ENCODE data around the gene PRR30. TPM values are rescaled to one million over a fixed set of nuclear protein-coding genes. Genes with fewer than 3 reads are reported as not detected.

PRR30 gene
- total and polyA plus RNA-seq, 2 donors (not counting 3 experiments of a cell fraction or from before 2014, with no cell fraction given): not detected

DNA sequence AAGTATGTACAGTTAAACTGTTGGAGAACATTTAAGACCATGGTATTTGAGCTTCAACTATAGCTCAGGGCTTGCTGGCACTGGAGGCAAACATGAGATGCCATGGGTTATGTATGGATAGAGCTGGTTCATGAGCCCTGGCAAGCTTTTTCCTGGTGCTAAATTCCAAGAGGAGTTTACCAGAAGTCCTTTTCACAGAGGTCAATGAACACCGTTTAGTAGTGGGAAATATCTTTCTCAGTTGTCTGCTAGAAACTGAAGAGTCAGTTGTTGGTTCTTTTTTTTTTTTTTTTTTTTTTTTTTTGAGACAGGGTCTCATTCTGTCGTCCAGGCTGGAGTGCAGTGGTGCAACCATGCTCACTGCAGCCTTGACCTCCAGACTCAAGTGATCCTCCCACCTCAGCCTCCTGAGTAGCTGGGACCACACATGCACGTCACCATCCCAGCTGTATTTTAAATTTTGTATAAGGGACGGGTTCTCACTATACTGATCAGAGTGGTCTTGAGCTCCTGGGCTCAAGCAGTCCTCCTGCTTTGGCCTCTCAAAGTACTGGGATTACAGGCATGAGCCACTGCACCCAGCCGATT is 51.3 kb downstream of the PRR30 start:
- H3K4me1 ChIP-seq (ENCODE audit: control insufficient read depth, extremely low read depth, insufficient read depth, low read length): peaks cover 5% of the 10 kb centered on the region
- H3K27me3 ChIP-seq (ENCODE audit: control insufficient read depth in 2 of 2, insufficient read depth in 2 of 2, low read length in 2 of 2): no peaks in the 10 kb centered on the region
- no peak overlapping the region for H2AFZ ChIP-seq (ENCODE audit: low read depth, low read length)
- no peaks in the 10 kb centered on the region for H3K36me3 ChIP-seq (ENCODE audit: control insufficient read depth in 2 of 2, extremely low read depth in 1 of 2, insufficient read depth in 2 of 2, low read length in 2 of 2)
- no peaks in the 10 kb centered on the region for H3K9me1 ChIP-seq (replicated peaks; ENCODE audit: control insufficient read depth, extremely low read depth, insufficient read depth, low read length)
- TF ChIP-seq, protein P1, sequence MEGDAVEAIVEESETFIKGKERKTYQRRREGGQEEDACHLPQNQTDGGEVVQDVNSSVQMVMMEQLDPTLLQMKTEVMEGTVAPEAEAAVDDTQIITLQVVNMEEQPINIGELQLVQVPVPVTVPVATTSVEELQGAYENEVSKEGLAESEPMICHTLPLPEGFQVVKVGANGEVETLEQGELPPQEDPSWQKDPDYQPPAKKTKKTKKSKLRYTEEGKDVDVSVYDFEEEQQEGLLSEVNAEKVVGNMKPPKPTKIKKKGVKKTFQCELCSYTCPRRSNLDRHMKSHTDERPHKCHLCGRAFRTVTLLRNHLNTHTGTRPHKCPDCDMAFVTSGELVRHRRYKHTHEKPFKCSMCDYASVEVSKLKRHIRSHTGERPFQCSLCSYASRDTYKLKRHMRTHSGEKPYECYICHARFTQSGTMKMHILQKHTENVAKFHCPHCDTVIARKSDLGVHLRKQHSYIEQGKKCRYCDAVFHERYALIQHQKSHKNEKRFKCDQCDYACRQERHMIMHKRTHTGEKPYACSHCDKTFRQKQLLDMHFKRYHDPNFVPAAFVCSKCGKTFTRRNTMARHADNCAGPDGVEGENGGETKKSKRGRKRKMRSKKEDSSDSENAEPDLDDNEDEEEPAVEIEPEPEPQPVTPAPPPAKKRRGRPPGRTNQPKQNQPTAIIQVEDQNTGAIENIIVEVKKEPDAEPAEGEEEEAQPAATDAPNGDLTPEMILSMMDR (IDR thresholded peaks at IDR 0.05; ENCODE audit: extremely low read depth in 1 of 2, insufficient read depth in 1 of 2, low read depth in 1 of 2, low read length in 2 of 2): no peak
- no peak for TF ChIP-seq EZH2 (IDR thresholded peaks at IDR 0.05; ENCODE audit: borderline replicate concordance, low read depth, low read length, severe bottlenecking)
- no peak for TF ChIP-seq POLR2A (IDR thresholded peaks at IDR 0.05; ENCODE audit: low read depth, low read length)
- TF ChIP-seq GATA2 (IDR thresholded peaks at IDR 0.05; ENCODE audit: insufficient read depth, insufficient read length, low read depth, low read length): no peak
- no peak for TF ChIP-seq MYC (IDR thresholded peaks at IDR 0.05; ENCODE audit: low read depth, low read length)
- no peak for TF ChIP-seq FOS (IDR thresholded peaks at IDR 0.05; ENCODE audit: borderline replicate concordance, insufficient read depth, low read length)
- no peak for TF ChIP-seq POLR2AphosphoS5 (IDR thresholded peaks at IDR 0.05; ENCODE audit: insufficient read depth, low read depth, low read length)
- TF ChIP-seq JUN (IDR thresholded peaks at IDR 0.05; ENCODE audit: borderline replicate concordance, insufficient read depth, insufficient read length, low read depth): no peak
- TF ChIP-seq, protein P2, sequence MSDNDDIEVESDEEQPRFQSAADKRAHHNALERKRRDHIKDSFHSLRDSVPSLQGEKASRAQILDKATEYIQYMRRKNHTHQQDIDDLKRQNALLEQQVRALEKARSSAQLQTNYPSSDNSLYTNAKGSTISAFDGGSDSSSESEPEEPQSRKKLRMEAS (IDR thresholded peaks at IDR 0.05; ENCODE audit: insufficient read depth, insufficient read length): no peak
- no peak overlapping the region for H3K4me3 ChIP-seq (replicated peaks in 1 of 3; ENCODE audit: insufficient read depth in 1 of 3, low read depth in 1 of 3, low read length in 3 of 3)
- H3K27ac ChIP-seq (ENCODE audit: insufficient read depth, low read depth, low read length): no peak overlapping the region
- H3K9me3 ChIP-seq (replicated peaks; ENCODE audit: control insufficient read depth, insufficient read depth, low read length): no peaks in the 10 kb centered on the region
- BruUV-seq (replicated peaks): no TSS peak
- H3K9ac ChIP-seq (replicated peaks; ENCODE audit: extremely low read depth, insufficient read depth, low read length): no peak overlapping the region
- no peaks in the 10 kb centered on the region for H3K79me2 ChIP-seq (ENCODE audit: control insufficient read depth, insufficient read depth, low read length)
- H3K4me2 ChIP-seq (ENCODE audit: insufficient read depth, low read length): no peak overlapping the region
- DNase-seq (ENCODE audit: low read depth, low spot score) (no peak), FAIRE-seq (no peak)
- POLR2A ChIA-PET: interaction anchor here (0.7 kb wide), 1 partner anchor 13 kb away, joined by 7 read pairs; no protein-coding TSS in a partner anchor
- intact Hi-C loops (cut with micrococcal nuclease) (loop anchor here (2.0 to 5.0 kb wide), 2 partner anchors 55 to 241 kb away; partner anchors contain the start of genes DPYSL5 and TMEM214), dilution Hi-C loops (cut with MboI; ENCODE audit: extremely low pct_ligation_motif_present, low sequenced_read_pairs) (no loop called here)
- CTCF ChIA-PET: interaction anchor here (0.8 to 6.0 kb wide), 11 partner anchors 10 to 242 kb away, joined by 3 to 39 read pairs (median 8); partner anchors contain the start of genes AGBL5, MPV17 and PREB
- no peaks in the 10 kb centered on the region for H4K20me1 ChIP-seq (replicated peaks; ENCODE audit: control insufficient read depth, extremely low read depth, insufficient read depth, low read length)

Other genes starting within 250 kb of the PRR30 start
- 5.0 and 6.1 TPM in 2 replicates for gene MAPRE3, start 168.8 kb downstream of the PRR30 start, total RNA-seq
- gene MAPRE3, start 168.8 kb downstream of the PRR30 start, polyA plus RNA-seq: 4.4 and 6.7 TPM in 2 replicates
- gene TMEM214, start 106.4 kb downstream of the PRR30 start, total RNA-seq: 107 and 109 TPM in 2 replicates
- gene TMEM214, start 106.4 kb downstream of the PRR30 start, polyA plus RNA-seq: 163 and 187 TPM in 2 replicates
- gene AGBL5, start 87.7 kb downstream of the PRR30 start, total RNA-seq: 27.5 and 28.2 TPM in 2 replicates
- 40.4 and 41.9 TPM in 2 replicates for gene AGBL5, start 87.7 kb downstream of the PRR30 start, polyA plus RNA-seq
- gene OST4, start 67.8 kb downstream of the PRR30 start, total RNA-seq: 415 TPM in 2 replicates
- gene OST4, start 67.8 kb downstream of the PRR30 start, polyA plus RNA-seq: 1,189 and 2,226 TPM in 2 replicates
- 4.1 and 16.6 TPM in 2 replicates for gene EMILIN1, start 60.8 kb downstream of the PRR30 start, total RNA-seq
- gene EMILIN1, start 60.8 kb downstream of the PRR30 start, polyA plus RNA-seq: 11.7 and 15.5 TPM in 2 replicates
- gene KHK, start 52.6 kb downstream of the PRR30 start, total RNA-seq: 3.7 and 4.4 TPM in 2 replicates
- gene KHK, start 52.6 kb downstream of the PRR30 start, polyA plus RNA-seq: 2.4 and 2.9 TPM in 2 replicates
- 4.0 and 5.8 TPM in 2 replicates for gene CGREF1, start 20.3 kb downstream of the PRR30 start, total RNA-seq
- 2.7 and 2.9 TPM in 2 replicates for gene CGREF1, start 20.3 kb downstream of the PRR30 start, polyA plus RNA-seq
- gene ABHD1, start 15.6 kb downstream of the PRR30 start, total RNA-seq: not detected in 2 replicates
- gene ABHD1, start 15.6 kb downstream of the PRR30 start, polyA plus RNA-seq: 0.07 and 0.41 TPM in 2 replicates
- 45.6 and 47.2 TPM in 2 replicates for gene PREB, start 4.8 kb downstream of the PRR30 start, total RNA-seq
- gene PREB, start 4.8 kb downstream of the PRR30 start, polyA plus RNA-seq: 73.3 and 73.4 TPM in 2 replicates
- gene TCF23, start 9.6 kb upstream of the PRR30 start, total RNA-seq: not detected in 2 replicates
- not detected in 2 replicates for gene TCF23, start 9.6 kb upstream of the PRR30 start, polyA plus RNA-seq
- gene ATRAID, start 72.6 kb upstream of the PRR30 start, total RNA-seq: 84.3 and 86.6 TPM in 2 replicates
- gene ATRAID, start 72.6 kb upstream of the PRR30 start, polyA plus RNA-seq: 280 and 283 TPM in 2 replicates
- gene SLC5A6, start 72.9 kb upstream of the PRR30 start, total RNA-seq: 42.7 and 52.0 TPM in 2 replicates
- gene SLC5A6, start 72.9 kb upstream of the PRR30 start, polyA plus RNA-seq: 76.8 and 92.5 TPM in 2 replicates
- gene CAD, start 78.0 kb upstream of the PRR30 start, total RNA-seq: 81.0 and 91.4 TPM in 2 replicates
- gene CAD, start 78.0 kb upstream of the PRR30 start, polyA plus RNA-seq: 60.3 and 66.5 TPM in 2 replicates
- gene SLC30A3, start 123.6 kb upstream of the PRR30 start, total RNA-seq: 9.2 and 16.7 TPM in 2 replicates
- 63.9 and 79.9 TPM in 2 replicates for gene SLC30A3, start 123.6 kb upstream of the PRR30 start, polyA plus RNA-seq
- gene DNAJC5G, start 136.0 kb upstream of the PRR30 start, total RNA-seq: 0.16 and 0.77 TPM in 2 replicates
- gene DNAJC5G, start 136.0 kb upstream of the PRR30 start, polyA plus RNA-seq: 1.4 and 1.7 TPM in 2 replicates
- 0.42 and 0.51 TPM in 2 replicates for gene TRIM54, start 143.0 kb upstream of the PRR30 start, total RNA-seq
- gene TRIM54, start 143.0 kb upstream of the PRR30 start, polyA plus RNA-seq: 1.6 and 1.7 TPM in 2 replicates
- gene UCN, start 169.0 kb upstream of the PRR30 start, total RNA-seq: 0.75 TPM in 1 of 2 replicates, not detected in the other
- gene UCN, start 169.0 kb upstream of the PRR30 start, polyA plus RNA-seq: 1.2 and 1.6 TPM in 2 replicates
- 66.5 and 74.7 TPM in 2 replicates for gene MPV17, start 183.7 kb upstream of the PRR30 start, total RNA-seq
- 260 and 267 TPM in 2 replicates for gene MPV17, start 183.7 kb upstream of the PRR30 start, polyA plus RNA-seq
- gene GTF3C2, start 217.4 kb upstream of the PRR30 start, total RNA-seq: 57.4 and 63.2 TPM in 2 replicates
- 59.7 and 68.3 TPM in 2 replicates for gene GTF3C2, start 217.4 kb upstream of the PRR30 start, polyA plus RNA-seq
- 43.7 and 48.9 TPM in 2 replicates for gene EIF2B4, start 230.9 kb upstream of the PRR30 start, total RNA-seq
- 63.2 and 66.5 TPM in 2 replicates for gene EIF2B4, start 230.9 kb upstream of the PRR30 start, polyA plus RNA-seq
- 86.5 and 103 TPM in 2 replicates for gene SNX17, start 231.2 kb upstream of the PRR30 start, total RNA-seq
- gene SNX17, start 231.2 kb upstream of the PRR30 start, polyA plus RNA-seq: 127 and 130 TPM in 2 replicates
- gene ZNF513, start 241.3 kb upstream of the PRR30 start, total RNA-seq: 19.0 and 20.7 TPM in 2 replicates
- 30.6 and 43.2 TPM in 2 replicates for gene ZNF513, start 241.3 kb upstream of the PRR30 start, polyA plus RNA-seq

Data from endothelial cell of umbilical vein (primary cell).